ENCODE data around the gene REXO4. TPM values are rescaled to one million over a fixed set of nuclear protein-coding genes. Genes with fewer than 3 reads are reported as not detected.

The REXO4 gene
- total RNA-seq, 1 experiment from 2014 or later = 38.6 TPM

DNA sequence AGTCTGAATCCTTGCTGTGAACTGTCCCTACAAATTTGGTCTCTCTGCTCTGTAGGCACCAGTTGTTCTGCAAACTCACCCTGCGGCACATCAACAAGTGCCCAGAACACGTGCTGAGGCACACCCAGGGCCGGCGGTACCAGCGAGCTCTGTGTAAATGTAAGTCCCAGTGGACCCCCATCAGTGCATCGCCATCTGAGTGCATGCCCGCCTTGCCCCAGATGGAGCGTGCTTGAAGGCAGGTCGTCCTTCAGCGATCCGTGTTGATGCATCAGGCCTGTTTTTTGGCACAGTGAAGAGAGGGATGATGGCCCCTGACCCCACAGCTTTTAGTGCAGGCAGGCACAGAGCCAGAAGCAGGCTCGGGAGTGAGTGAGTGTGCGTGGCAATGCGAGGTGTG, 60.2 kb downstream of the REXO4 start:
- Mint-ChIP-seq H3K4me1 (peaks cover 17% of the 10 kb centered on the region), H3K27me3 (ENCODE audit: low read depth) (no peaks in the 10 kb centered on the region), H3K9me3 (no peaks in the 10 kb centered on the region), H3K36me3 (peaks cover 30% of the 10 kb centered on the region), H3K27ac (peak overlapping the region; percentile 78; the same call in 1 of the 2 replicates), H3K4me3 (peak overlapping the region; percentile 77)
- ChIA-PET CTCF (interaction anchor here (1.3 to 7.9 kb wide), 7 partner anchors 10 to 169 kb away, joined by 4 to 74 read pairs (median 6); partner anchors contain the start of genes MED22, RPL7A and SLC2A6), POLR2A (interaction anchor here (0.8 to 1.7 kb wide), 3 partner anchors 10 to 16 kb away, joined by 3 to 7 read pairs (median 4); partner anchors contain the start of genes MED22 and RPL7A)
- no peak for ATAC-seq
- DNase-seq (ENCODE audit: low spot score) = no peak
- TF ChIP-seq, protein P1, sequence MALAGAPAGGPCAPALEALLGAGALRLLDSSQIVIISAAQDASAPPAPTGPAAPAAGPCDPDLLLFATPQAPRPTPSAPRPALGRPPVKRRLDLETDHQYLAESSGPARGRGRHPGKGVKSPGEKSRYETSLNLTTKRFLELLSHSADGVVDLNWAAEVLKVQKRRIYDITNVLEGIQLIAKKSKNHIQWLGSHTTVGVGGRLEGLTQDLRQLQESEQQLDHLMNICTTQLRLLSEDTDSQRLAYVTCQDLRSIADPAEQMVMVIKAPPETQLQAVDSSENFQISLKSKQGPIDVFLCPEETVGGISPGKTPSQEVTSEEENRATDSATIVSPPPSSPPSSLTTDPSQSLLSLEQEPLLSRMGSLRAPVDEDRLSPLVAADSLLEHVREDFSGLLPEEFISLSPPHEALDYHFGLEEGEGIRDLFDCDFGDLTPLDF (CRISPR knock-in tag; IDR thresholded peaks at IDR 0.05) = no peak
- TF ChIP-seq ESRRA (CRISPR knock-in tag; IDR thresholded peaks at IDR 0.05; ENCODE audit: borderline replicate concordance) = no peak
- TF ChIP-seq GTF2I (CRISPR knock-in tag; conservative IDR thresholded peaks at IDR 0.05) = no peak
- TF ChIP-seq, protein P2, sequence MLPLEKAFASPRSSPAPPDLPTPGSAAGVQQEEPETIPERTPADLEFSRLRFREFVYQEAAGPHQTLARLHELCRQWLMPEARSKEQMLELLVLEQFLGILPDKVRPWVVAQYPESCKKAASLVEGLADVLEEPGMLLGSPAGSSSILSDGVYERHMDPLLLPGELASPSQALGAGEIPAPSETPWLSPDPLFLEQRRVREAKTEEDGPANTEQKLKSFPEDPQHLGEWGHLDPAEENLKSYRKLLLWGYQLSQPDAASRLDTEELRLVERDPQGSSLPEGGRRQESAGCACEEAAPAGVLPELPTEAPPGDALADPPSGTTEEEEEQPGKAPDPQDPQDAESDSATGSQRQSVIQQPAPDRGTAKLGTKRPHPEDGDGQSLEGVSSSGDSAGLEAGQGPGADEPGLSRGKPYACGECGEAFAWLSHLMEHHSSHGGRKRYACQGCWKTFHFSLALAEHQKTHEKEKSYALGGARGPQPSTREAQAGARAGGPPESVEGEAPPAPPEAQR (CRISPR knock-in tag; IDR thresholded peaks at IDR 0.05) = no peak
- no peak for TF ChIP-seq ZNF121 (CRISPR knock-in tag; IDR thresholded peaks at IDR 0.05)
- TF ChIP-seq NR1H2 (CRISPR knock-in tag; IDR thresholded peaks at IDR 0.05) = no peak
- TF ChIP-seq, protein P3, sequence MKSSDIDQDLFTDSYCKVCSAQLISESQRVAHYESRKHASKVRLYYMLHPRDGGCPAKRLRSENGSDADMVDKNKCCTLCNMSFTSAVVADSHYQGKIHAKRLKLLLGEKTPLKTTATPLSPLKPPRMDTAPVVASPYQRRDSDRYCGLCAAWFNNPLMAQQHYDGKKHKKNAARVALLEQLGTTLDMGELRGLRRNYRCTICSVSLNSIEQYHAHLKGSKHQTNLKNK (CRISPR knock-in tag; IDR thresholded peaks at IDR 0.05) = no peak
- TF ChIP-seq CREB1 (CRISPR knock-in tag; IDR thresholded peaks at IDR 0.05) = no peak
- TF ChIP-seq TEAD1 (CRISPR knock-in tag; IDR thresholded peaks at IDR 0.05) = no peak
- TF ChIP-seq ZNF423 (CRISPR knock-in tag; IDR thresholded peaks at IDR 0.05) = no peak
- no peak for TF ChIP-seq CBFB (CRISPR knock-in tag; IDR thresholded peaks at IDR 0.05; ENCODE audit: low read depth)
- no peak for TF ChIP-seq ZNF416 (CRISPR knock-in tag; IDR thresholded peaks at IDR 0.05)
- TF ChIP-seq ZNF263 (CRISPR knock-in tag; IDR thresholded peaks at IDR 0.05; ENCODE audit: low read depth) = no peak

DNA sequence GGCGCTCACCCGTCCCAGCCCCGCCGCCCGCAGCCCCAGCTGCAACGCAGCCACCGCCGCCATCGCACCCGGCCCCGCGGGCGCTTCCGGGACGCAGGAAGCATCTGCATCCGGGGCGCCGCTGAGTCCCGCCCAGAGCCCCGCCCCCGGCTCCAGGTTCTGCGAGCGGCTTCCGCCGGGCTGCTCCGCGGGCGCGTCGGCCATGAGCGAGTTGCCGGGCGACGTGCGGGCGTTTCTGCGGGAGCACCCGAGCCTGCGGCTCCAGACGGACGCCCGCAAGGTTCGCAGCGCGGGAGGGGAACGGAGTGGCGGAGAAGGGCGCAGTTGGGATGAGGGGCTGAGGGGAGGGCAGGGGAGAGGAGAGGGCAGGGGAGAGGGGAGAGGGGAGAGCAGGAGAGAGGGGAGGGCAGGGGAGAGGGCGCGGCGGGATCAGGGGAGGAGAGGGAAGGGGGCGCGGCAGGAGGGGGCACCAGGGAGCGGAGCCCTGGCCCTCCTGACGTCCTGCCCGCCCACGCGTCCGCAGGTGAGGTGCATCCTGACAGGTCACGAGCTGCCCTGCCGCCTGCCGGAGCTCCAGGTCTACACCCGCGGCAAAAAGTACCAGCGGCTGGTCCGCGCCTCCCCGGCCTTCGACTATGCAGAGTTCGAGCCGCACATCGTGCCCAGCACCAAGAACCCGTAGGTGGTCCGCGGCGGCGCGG, 61.3 kb downstream of the REXO4 start, which contains the start of the genes SURF1 and SURF2:
Gene SURF1, minus strand, starts transcription at position 97 of the 701 bp plus-strand sequence. Its CDS starts 34 bp downstream, at position 63.
Gene SURF2, plus strand, starts transcription at position 160 of the 701 bp plus-strand sequence. Its CDS starts 43 bp downstream, at position 203.
- Mint-ChIP-seq H3K36me3 (peaks cover 32% of the 10 kb centered on the region), H3K27me3 (ENCODE audit: low read depth) (no peaks in the 10 kb centered on the region)
- CTCF ChIA-PET = interaction anchor here (0.6 to 7.9 kb wide), 12 partner anchors 9 to 212 kb away, joined by 3 to 74 read pairs (median 6); partner anchors contain the start of genes CACFD1, MED22, RPL7A and SLC2A6
- TF ChIP-seq, protein P4, sequence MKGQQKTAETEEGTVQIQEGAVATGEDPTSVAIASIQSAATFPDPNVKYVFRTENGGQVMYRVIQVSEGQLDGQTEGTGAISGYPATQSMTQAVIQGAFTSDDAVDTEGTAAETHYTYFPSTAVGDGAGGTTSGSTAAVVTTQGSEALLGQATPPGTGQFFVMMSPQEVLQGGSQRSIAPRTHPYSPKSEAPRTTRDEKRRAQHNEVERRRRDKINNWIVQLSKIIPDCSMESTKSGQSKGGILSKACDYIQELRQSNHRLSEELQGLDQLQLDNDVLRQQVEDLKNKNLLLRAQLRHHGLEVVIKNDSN (CRISPR knock-in tag; IDR thresholded peaks at IDR 0.05) = no peak
- TF ChIP-seq SOX15 (CRISPR knock-in tag; IDR thresholded peaks at IDR 0.05) (no peak), NFYB (CRISPR knock-in tag; conservative IDR thresholded peaks at IDR 0.05; ENCODE audit: low read depth) (no peak), ELF4 (CRISPR knock-in tag; IDR thresholded peaks at IDR 0.05; ENCODE audit: low read depth) (no peak), RELA (CRISPR knock-in tag; IDR thresholded peaks at IDR 0.05; ENCODE audit: borderline replicate concordance) (no peak), ETV6 (CRISPR knock-in tag; IDR thresholded peaks at IDR 0.05) (peak; percentile 50; the same call in 1 of the 2 replicates), SMAD4 (CRISPR knock-in tag; IDR thresholded peaks at IDR 0.05) (no peak)
- TF ChIP-seq, protein P5, sequence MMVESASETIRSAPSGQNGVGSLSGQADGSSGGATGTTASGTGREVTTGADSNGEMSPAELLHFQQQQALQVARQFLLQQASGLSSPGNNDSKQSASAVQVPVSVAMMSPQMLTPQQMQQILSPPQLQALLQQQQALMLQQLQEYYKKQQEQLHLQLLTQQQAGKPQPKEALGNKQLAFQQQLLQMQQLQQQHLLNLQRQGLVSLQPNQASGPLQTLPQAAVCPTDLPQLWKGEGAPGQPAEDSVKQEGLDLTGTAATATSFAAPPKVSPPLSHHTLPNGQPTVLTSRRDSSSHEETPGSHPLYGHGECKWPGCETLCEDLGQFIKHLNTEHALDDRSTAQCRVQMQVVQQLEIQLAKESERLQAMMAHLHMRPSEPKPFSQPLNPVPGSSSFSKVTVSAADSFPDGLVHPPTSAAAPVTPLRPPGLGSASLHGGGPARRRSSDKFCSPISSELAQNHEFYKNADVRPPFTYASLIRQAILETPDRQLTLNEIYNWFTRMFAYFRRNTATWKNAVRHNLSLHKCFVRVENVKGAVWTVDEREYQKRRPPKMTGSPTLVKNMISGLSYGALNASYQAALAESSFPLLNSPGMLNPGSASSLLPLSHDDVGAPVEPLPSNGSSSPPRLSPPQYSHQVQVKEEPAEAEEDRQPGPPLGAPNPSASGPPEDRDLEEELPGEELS (CRISPR knock-in tag; IDR thresholded peaks at IDR 0.05) = 0 out of 2 replicates have a peak, but pooled peaks have one; percentile 33
- TF ChIP-seq, protein P6, sequence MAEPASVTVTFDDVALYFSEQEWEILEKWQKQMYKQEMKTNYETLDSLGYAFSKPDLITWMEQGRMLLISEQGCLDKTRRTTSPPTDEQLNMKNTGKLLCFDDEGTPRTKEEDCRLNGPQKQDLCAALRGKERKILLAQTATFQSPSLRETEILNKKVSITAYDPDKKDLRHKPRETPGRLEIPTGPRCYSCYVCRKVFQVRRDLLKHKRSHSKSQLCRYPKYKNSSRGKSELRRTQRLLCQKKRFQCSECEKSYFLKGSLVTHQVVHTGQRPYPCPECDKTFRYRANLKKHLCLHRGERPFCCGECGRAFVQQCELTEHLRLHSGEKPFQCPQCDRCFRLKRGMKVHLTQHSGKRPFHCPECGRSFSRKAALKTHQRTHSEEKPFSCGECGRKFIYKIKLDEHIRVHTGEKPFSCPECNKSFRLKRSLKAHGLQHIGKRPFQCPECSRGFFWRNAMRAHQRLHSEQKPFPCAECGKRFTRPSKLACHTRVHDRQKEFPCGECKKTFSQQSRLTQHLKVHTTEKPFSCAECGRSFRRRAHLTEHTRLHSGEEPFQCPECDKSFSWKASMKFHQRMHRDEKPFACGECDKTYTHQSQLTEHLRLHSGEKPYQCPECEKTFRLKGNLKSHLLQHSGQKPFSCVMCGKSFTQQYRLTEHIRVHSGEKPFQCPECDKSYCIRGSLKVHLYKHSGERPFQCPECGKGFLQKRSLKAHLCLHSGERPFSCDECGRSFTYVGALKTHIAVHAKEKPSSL (CRISPR knock-in tag; conservative IDR thresholded peaks at IDR 0.05) = no peak

More for the DNA sequence above, 61.3 kb downstream of the REXO4 start, which contains the start of the genes SURF1 and SURF2:
- no peak within 1 kb of the TSS; the same call in 1 of the 2 replicates for H3K27ac Mint-ChIP-seq
- H3K4me1 Mint-ChIP-seq = peaks cover 17% of the 10 kb centered on the region
- H3K9me3 Mint-ChIP-seq = no peaks in the 10 kb centered on the region
- DNase-seq (ENCODE audit: low spot score) (peak; percentile 89), ATAC-seq (peak; percentile 38)
- POLR2A ChIA-PET = interaction anchor here (0.8 to 1.7 kb wide), 4 partner anchors 9 to 74 kb away, joined by 3 to 7 read pairs (median 4); partner anchors contain the start of genes MED22 and RPL7A
- peak within 1 kb of the TSS; percentile 90 for H3K4me3 Mint-ChIP-seq
